ENCODE data around the gene ABCA7.
A peak's percentile ranks its signal among the peaks of the same experiment; 100 is the strongest.

ABCA7 gene

GRCh38 chr19:1109697-1110671, 70.1 kb downstream of the ABCA7 start:
- intact Hi-C loops (cut with DNase I; ENCODE audit: low total_unique reads): loop anchor here (5.0 to 10.0 kb wide), 2 partner anchors 82 to 185 kb away; partner anchors contain the start of gene ARID3A
- H3K4me1 ChIP-seq: peaks cover 7 to 53% (median 42%) of the 10 kb centered on the region in 4 donors
- DNase-seq: no peak

GRCh38 chr19:1110809-1111640, 71.1 kb downstream of the ABCA7 start:
- Histone ChIP-seq H3K4me1 (peaks cover 0 to 43% (median 31%) of the 10 kb centered on the region in 4 donors), H3K27ac (peak overlapping the region; percentile 76 to 84)

More at GRCh38 chr19:1109697-1110671, 70.1 kb downstream of the ABCA7 start:
- Histone ChIP-seq H3K27me3 (no peaks in the 10 kb centered on the region), H3K9me3 (no peaks in the 10 kb centered on the region), H3K27ac (no peak overlapping the region), H3K36me3 (peaks cover 32 to 94% (median 91%) of the 10 kb centered on the region in 3 donors), H3K4me3 (no peak overlapping the region)
- no peak for TF ChIP-seq CTCF (IDR thresholded peaks at IDR 0.05)

GRCh38 chr19:1111641-1112267, 71.8 kb downstream of the ABCA7 start:
- Histone ChIP-seq H3K27ac (peak overlapping the region; percentile 76 to 84), H3K4me1 (peaks cover 0 to 35% (median 25%) of the 10 kb centered on the region in 4 donors), H3K27me3 (no peaks in the 10 kb centered on the region), H3K36me3 (peaks cover 36 to 94% (median 93%) of the 10 kb centered on the region in 3 donors), H3K9me3 (no peaks in the 10 kb centered on the region), H3K4me3 (no peak overlapping the region)
- intact Hi-C loops (cut with DNase I; ENCODE audit: low total_unique reads): loop anchor here (5.0 kb wide), 1 partner anchor 81 kb away; no protein-coding TSS in a partner anchor
- no peak for TF ChIP-seq CTCF (IDR thresholded peaks at IDR 0.05)
- DNase-seq: no peak

More at GRCh38 chr19:1110809-1111640, 71.1 kb downstream of the ABCA7 start:
- Histone ChIP-seq H3K9me3 (no peaks in the 10 kb centered on the region), H3K4me3 (no peak overlapping the region), H3K27me3 (no peaks in the 10 kb centered on the region), H3K36me3 (peaks cover 36 to 94% (median 93%) of the 10 kb centered on the region in 3 donors)
- no peak for TF ChIP-seq CTCF (IDR thresholded peaks at IDR 0.05)
- intact Hi-C loops (cut with DNase I; ENCODE audit: low total_unique reads): loop anchor here (5.0 kb wide), 1 partner anchor 81 kb away; no protein-coding TSS in a partner anchor
- no peak for DNase-seq

- Histone ChIP-seq H3K36me3 (peaks cover 36 to 94% (median 93%) of the 10 kb centered on the region in 3 donors), H3K27ac (peak overlapping the region; percentile 76 to 84), H3K9me3 (no peaks in the 10 kb centered on the region), H3K4me3 (no peak overlapping the region), H3K4me1 (peaks cover 0 to 28% (median 22%) of the 10 kb centered on the region in 4 donors), H3K27me3 (no peaks in the 10 kb centered on the region)
- no peak for TF ChIP-seq CTCF (IDR thresholded peaks at IDR 0.05)
- no peak for DNase-seq
- intact Hi-C loops (cut with DNase I; ENCODE audit: low total_unique reads): loop anchor here (1.0 to 5.0 kb wide), 2 partner anchors 80 to 128 kb away; no protein-coding TSS in a partner anchor
These were observed 72.5 kb downstream of the ABCA7 start for GRCh38 chr19:1112268-1113029.

All from tibial artery (tissue), 4 donors.